ENCODE measurements around the gene RPS6KA2.

RPS6KA2 gene

DNA sequence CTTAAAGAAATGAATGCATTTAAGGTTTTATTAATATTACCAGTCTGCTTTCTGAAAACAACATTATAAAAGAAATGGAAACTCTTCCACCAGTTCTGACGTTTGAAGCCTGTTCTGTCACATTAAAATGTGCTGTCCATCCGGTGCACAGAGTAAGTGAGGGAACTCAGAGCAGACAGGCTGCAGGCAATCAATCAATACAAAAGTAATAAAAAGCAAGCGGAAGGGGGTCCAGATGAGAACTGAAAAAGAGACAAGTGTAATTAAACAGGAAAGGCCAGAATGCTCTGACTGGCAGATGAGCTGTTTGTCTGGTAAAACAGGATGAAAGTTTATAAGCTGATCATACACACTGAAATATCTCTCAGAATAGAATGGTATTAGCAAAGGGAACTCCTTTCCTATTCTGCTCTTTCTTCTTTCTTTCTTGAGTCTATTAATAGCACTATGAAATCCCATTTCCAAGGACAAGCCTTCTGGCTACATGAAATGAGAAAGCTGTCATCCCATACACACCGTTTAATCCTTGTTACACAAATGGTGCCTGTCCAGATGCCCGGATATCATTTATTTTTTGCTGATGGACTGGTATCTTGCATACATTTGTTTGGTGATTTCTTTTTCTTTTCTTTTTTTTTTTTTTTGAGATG, 134.8 kb downstream of the RPS6KA2 start:
- no peak for DNase-seq (ENCODE audit: extremely low read depth in 1 of 2, low read depth in 1 of 2)

DNA sequence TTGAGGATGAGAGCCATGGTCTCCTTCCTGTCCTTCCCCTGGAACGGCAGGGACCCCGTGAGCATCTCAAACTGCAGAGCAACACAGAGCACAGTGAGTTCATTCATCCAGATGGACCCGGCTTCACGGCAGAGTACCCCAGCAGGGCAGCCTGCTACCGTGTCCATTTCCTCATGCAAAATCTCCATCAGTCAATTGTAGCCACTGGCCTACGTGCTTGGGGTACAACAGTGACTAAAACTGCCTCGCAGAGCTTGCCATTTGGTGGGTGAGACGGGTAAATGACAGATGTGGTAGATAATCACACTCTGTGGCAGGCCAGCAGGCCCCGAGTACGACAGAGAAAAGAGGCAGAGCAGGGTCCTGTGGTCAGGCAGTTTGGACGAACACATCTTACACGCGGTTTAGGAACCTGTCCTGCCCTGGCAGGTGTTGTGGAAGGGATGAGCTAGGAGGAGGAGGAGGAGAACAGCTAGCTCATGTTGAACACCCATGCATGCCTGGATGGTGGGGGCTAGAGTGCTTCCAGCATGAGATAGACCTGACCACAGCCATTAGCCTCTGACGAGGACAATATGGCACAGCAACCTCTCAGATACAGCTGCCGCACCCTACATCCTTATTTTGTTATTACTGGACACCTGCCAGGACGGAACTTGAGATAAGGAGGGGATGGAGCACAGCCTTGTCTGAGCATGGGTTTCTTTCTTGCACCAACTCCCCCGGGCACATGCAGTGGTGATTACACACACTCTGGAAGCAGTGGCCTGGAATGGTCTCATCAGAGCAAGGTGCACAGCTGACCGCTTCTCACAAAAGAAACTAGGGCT, 136.2 kb downstream of the RPS6KA2 start:
- DNase-seq (ENCODE audit: extremely low read depth in 1 of 2, low read depth in 1 of 2), result no peak

DNA sequence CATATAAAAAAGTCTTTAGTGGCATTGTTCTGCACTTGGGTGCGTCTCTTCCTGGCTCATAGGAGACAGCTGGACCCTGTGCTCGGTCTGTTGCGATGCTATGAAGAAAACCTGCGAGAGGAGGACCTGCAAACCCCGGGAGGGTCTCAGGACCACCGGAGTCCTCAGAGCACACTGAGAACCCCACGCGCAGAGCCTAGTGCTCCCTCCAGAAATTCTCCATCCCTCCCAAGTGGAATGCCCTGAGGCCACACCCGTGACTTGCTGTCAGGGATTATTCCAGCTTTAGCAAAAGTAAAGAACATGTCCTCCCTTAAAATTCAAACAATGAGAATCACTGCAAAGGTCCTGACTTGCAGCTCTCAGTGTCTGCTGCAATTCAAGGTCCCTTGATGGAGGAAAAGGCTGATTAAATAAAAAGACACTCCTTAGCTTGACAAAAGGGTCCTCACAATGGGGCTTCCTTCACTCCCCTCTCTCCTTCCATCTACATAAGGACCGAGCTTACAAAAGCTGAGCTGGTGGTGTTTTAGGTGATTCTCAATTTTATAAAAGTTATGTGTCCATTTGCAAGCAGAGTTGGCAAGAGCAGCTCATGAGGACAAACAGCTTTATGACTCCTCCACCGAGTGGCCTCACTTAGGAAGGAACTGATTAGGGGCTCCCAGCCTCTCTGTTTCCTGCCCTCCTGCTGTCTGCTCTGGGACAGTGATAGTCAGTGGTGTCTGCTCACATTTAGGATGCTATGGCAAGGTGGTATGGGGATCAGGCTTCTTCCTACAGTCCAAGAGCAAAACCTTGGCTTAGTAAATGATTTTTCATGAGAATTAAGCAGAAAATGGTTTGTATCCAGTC, 137.5 kb downstream of the RPS6KA2 start:
- DNase-seq (ENCODE audit: extremely low read depth in 1 of 2, low read depth in 1 of 2), result no peak

DNA sequence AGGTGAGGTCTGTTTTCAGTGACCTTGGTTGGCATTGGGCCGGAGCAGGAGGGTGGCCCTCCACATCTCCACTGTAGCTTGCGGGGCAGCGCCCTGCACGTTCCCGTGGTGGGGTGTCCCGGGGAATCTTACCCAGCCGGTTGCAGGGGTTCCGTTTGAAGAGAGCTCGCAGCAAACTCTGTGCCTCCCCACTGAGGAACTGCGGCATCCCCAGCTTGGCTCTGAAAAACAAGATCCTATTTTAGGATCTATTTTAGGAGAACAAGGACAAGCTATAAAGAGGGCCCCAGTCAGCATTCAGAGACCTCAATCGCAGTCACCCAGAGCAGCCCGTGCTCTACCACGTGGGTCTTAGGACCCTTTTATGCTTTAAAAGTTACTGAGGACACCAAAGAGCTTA, 138.3 kb downstream of the RPS6KA2 start:
- no peak for DNase-seq (ENCODE audit: extremely low read depth in 1 of 2, low read depth in 1 of 2)

DNA sequence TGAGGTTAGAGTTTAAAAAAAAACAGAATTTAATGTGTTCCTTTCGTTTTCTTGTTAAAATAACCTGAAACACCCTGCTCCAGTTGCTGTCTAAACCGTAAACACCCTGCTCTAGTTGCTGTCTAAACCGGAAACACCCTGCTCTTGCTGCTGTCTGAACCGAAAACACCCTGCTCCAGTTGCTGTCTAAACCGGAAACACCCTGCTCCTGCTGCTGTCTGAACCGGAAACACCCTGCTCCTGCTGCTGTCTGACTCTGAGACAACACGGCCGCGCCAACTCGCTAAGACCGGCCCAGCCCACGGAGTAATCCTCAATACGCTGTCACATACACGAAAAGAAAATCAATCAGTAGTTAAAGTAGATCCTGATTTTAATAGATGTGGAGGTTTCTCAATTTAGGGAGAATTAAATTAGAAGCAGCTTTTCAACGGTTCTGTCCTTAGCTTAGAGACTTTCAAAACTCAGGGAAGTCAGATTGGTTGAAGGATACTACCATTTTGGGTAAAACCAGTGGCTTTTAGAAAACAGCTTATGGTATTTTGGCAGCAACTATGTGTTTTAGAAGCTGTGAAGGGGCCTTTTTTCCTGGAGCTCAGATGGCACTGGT, 138.9 kb downstream of the RPS6KA2 start:
- DNase-seq (ENCODE audit: extremely low read depth in 1 of 2, low read depth in 1 of 2), result peak; percentile 46 to 54

DNA sequence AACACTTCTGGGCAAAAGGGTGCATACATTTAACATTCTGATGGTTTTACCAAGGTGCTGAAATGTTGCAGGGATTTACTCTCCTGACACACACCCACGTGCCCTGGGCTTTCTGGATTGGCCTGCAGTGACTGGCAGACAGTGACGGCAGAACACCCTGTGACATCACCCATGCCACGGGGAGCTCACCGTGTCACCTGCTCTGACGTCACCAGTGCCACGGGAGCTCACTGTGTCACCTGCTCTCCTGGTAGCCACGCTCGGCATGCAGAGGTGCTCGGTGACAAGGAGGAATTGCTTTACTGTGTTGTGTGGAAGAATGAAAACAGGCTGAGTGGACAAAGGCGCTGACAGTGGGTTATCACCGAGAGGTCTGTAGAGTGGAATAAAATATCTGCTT, 139.9 kb downstream of the RPS6KA2 start:
- no peak for DNase-seq (ENCODE audit: extremely low read depth in 1 of 2, low read depth in 1 of 2)

DNA sequence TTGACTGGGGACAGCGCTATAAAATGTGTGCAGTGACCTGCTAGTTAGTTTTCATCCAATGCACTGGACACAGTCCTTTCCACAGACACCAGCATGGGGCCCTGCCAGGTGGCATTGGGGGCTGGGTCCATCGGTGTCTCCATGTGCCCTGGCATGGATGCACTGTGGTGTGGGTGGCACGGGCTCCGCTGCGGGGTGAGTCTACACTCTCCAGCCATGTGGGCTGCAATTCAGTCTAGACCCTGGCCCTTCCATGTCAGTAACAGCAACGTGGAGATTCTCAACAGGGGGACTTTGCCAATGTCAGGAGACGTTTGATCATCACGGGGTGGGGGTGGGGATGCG, 140.5 kb downstream of the RPS6KA2 start:
- DNase-seq (ENCODE audit: extremely low read depth in 1 of 2, low read depth in 1 of 2), result no peak

DNA sequence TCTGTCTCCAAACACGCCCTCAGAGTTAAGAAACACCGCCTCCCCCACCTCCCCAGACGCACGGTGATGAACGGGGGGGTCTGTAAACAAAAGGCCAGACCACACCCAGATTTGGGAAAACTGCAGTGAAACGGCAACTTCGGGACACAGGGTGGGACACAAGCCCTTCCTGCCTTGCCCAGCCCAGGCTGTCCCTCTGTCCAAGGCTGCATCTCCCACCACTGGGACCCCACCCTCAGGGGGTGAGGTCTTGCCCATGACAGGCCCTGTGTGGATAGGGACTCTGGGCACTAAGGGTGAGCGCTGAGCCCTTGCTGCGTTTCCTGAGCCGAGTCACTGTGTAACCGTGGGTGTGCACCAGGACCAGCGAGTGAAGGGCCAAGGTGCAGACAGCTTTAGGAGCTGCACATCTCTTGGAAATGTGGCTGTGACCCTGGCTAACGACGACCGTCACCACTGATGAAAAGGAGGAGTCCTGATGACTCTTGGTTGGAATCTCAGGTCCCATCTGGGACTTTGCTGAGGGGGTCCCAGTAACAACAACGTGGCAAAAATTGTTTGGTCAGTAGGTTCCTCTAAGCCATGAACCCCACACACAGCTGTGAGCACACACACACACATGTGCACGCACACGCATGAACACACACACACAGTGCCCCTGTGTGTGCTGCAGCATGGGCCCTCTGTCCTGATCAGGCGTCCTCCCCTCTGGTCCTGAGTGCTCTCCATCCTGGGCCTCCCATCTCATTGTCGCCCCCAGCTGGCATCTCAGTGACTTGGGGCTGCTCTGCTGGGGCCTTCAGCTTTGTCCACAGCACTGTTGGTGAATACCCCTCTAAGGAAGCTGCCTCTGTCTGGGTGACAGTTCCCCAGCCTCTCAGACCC, 141.2 kb downstream of the RPS6KA2 start:
- no peak for DNase-seq (ENCODE audit: extremely low read depth in 1 of 2, low read depth in 1 of 2)

DNA sequence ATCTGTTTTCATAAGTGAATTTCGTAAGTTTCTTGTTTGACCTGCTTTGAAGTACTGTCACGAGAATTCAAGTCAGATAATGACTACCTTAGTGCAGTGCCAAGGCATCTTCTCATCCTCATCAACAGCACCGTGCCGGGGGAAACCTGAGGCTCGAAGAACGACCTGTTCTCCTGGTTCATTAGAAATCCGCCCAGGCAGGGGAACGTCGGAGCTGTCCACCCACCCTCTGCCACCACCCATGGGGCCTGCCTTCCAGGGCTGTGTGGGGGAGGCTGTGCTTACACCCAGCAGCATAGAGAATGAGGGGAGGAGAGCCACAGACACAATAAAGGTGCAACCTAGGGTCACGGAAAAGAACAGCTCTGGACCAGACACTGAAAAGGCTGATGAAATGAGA, 142.2 kb downstream of the RPS6KA2 start:
- no peak for DNase-seq (ENCODE audit: extremely low read depth in 1 of 2, low read depth in 1 of 2)

DNA sequence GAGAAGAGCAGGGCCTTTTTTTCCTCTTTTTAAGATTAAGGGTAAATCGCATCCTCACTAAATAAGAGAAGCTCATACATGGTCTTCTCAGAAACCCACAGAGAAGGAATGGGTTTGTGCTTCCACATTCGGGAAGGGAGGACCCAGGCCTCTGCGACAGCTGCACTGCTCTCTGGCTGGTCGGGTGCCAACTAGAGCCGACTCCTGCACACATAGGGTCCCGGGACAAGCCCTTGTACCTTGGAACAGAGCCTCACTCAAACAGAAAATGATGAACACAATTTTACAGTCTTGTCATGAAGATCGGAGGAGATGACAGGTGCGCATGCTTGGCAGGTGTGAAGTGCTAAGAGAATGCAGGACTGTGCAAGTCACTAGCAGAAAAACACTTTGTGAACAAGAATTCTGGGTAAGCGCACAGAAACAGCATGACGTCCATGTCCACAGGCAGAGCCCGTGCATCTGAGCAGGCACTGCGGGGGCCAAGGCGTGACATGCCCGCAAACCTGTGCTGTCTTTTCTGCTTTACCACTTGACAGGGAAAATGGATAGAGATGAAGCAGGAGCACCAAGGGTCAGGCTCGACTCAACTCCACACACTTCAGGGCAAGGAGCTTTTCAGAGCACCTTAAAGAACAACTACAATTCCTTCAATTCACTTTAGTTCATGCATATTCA, 143.3 kb downstream of the RPS6KA2 start:
- DNase-seq (ENCODE audit: extremely low read depth in 1 of 2, low read depth in 1 of 2), result no peak

DNA sequence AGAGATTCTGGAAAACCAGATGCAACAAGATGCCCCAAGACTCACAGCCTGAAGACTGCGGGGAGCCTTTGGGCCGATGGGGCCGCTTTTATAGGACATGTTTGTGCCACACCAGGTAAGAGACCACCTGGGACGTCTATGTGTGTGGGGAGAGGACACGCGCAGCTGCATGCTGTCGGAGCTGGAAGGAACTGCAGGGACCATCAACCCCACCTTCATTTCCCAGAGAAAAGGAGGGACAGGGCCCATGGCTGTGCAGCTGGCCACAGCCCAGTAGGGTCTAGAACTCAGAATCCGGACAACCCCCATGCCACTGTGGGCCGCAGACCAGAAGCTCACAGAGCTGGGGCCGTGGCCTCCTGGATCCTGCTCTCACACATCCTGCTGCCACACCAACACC, 144.0 kb downstream of the RPS6KA2 start:
- DNase-seq (ENCODE audit: extremely low read depth in 1 of 2, low read depth in 1 of 2), result no peak

DNA sequence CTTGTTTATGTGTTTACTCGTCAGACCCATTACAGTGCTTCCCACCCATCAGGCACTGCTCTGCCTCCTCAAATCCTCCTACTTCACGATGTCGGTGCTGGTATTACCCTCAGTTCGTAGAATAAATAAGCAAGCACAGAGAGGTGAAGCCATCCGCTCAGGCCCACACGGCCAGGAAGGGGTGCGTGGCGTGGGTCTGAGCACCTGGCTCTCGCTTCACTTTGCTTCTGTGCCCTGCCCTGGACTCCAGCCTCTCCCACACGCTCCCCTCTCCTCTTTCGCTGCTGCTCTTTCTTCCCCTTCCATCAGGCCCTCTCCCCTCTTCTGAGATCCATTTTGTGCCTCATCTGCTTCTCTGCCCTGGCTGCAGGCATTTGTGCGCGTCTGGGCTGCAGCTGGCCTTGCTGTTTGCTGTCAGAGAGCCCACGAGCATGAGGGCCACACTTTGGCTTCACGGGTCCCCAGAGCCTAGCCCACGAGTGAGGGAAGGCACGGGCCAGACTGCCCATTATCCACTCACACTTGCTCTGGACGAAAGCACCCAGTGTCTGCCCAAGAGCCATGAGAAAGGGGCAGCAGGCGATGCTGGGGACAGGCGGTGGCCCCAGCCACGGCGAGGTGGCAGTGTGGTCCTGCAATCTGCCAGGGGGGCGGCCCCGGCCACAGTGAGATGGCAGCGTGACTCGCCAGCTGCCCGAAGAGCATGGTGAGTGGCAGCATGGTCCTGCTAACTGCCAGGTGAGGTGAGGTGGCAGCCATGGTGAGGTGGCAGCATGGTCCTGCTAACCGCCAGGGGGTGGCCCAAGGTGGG, 148.1 kb downstream of the RPS6KA2 start:
- no peak for DNase-seq (ENCODE audit: extremely low read depth in 1 of 2, low read depth in 1 of 2)

DNA sequence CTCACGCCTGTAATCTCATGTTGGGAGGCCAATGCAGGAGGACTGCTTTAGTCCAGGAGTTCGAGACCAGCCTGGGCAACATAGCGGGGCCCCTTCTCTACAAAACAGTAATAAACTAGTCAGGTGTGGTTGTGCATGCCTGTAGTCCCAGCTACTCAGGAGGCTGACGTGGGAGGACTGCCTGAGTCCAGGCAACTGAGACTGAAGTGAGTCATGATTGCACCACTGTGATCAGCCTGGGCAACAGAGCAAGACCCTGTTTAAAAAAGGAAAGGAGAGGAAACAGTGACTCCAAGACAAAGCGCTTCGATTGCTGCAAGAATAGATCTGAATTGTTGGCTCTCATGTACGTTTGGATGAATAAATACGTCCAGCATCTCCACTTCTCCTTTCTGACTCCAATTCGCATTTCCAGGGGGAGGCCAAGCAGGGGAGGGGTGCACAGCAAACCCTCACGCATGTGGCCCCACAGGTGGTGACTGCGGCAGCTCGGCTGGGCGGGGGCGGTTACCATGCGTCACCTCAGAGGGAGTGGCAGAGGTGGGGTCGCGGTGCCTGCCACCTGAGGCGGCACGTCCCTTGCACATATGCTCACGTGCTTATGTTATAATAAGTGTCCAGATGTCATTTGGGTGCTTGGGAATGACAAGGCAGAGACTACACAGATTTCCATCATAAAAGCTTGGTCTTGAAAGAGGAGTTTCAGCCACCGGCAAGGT, 149.2 kb downstream of the RPS6KA2 start:
- DNase-seq (ENCODE audit: extremely low read depth in 1 of 2, low read depth in 1 of 2), result no peak

DNA sequence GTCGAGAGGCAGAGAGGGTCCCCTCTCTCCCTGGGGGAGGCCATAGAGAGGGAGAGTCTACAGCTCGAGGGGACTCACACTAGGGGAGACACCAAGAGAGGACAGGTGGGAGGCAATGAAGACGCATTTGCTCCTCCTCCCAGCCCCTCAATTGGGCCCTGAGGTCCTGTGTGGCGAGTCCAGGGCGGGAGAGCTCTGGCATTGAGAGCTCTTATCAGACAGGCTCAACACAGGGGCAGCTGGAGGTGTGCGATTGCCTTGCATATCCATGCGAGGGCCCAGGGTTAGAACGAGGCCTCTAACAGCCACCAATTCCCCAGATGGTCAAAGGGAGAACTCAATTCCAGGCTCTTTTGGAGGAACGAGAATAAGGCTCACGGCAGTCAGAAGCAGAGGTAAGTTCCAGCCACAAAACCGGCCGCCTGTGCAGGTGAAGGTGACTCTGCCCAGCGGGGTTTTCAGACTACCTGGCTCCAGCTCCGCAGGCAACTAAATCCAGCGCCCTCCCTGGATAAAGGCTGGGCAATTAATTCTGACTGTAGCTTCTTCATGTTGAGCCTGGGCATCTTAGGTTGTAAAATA, 150.3 kb downstream of the RPS6KA2 start:
- no peak for DNase-seq (ENCODE audit: extremely low read depth in 1 of 2, low read depth in 1 of 2)

DNA sequence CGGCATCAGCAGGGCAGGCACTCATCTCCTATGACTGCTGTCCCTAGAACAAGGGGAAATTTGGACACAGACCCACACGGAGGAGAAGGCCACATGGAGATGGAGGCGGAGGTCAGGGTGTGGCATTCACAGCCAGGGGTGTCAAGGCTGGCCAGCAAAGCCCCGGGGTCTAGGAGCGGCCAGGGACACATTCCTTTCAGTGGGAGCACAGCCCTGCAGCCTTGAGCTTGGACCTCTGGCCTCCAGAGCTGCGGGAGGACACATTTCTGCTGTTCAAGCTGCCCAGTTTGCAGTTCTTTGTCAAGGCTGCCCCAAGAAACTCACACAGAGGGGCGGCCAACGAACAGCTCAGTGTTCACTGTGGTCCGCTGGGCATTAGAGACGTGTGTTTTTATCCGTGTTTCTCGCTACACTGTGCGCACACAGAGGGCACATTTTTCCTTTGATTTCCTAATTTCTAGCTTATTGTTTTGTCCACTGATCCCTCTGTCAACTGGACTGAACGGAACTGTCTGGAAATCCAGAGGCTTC, 150.9 kb downstream of the RPS6KA2 start:
- DNase-seq (ENCODE audit: extremely low read depth in 1 of 2, low read depth in 1 of 2), result no peak

DNA sequence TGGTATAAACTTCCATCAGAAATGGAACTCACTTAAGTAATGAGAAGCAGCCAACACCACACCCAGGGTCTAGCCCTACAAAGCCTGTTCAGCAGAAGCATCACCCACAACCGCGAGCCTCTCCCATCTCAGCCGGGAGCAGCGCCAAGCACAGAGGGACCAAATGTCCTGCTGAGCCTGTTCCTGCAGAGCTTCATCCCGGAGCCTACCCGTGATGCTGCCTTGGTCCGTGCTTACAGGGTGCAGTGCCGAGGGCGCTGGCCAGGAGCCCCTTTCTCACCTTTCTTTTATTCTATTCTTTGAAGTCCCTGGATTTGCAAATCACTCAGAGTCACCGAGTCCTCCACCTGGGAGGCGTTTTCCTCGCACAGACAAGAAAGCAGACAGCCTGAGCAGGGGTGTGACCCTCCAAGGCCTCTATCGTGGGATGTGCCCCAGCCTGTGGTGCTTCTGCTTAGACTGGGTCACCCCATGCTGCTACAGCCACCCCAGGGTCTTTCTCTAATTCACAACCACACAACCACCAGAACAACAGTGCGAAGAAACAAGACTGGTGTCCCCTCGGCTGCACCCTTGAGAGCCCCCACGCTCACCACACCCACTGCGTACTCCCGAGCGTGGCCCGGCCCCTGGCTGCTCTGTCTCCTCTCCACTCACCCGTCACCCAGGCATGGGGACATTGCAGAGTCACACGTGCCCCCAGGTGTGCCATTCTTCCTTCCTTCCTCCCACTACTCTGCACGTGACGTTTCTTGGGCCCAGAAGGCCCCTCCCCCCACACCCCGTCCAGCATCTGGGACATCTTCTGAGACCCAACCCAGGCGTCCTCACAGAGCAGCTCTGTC, 152.1 kb downstream of the RPS6KA2 start:
- no peak for DNase-seq (ENCODE audit: extremely low read depth in 1 of 2, low read depth in 1 of 2)

Data from activated CD8-positive, alpha-beta memory T cell treated with anti-CD3 and anti-CD28 coated beads for 1 hour (primary cell).